GM23248 (cell line): ENCODE results near the gene SNX25. TPM values are rescaled to one million over a fixed set of nuclear protein-coding genes. Genes with fewer than 3 reads are reported as not detected.
A peak's percentile ranks its signal among the peaks of the same experiment; 100 is the strongest.

Experiments used
- DNase-seq: peaks from one replicate; pipeline ENCODE4 v3.0.0-alpha.2; 2015
- H2AFZ ChIP-seq: fragments of 200-600 bp; sonication (generic); 2 replicates; pipeline ENCODE4 v1.6.1; 2016; ENCODE audit warnings: antibody characterized with exemption
- H3F3A ChIP-seq: fragments of 200-600 bp; sonication (generic); 2 replicates; pipeline ENCODE4 v1.6.1; 2016; ENCODE audit warnings: mild to moderate bottlenecking, antibody characterized with exemption, mixed run types; ENCODE audit not compliant: insufficient read depth
- H3K27ac ChIP-seq: fragments of 200-600 bp; sonication (generic); 2 replicates; pipeline ENCODE4 v1.5.1; 2016; ENCODE audit warnings: mild to moderate bottlenecking
- H3K27me3 ChIP-seq: fragments of 200-600 bp; sonication (generic); replicated peaks from 2 replicates; pipeline ENCODE4 v1.6.1; 2016; ENCODE audit warnings: mild to moderate bottlenecking; ENCODE audit not compliant: insufficient read depth
- H3K36me3 ChIP-seq: fragments of 200-600 bp; sonication (generic); 2 replicates; pipeline ENCODE4 v1.6.1; 2016; ENCODE audit warnings: low read depth, mild to moderate bottlenecking
- H3K4me1 ChIP-seq: fragments of 200-600 bp; sonication (generic); 2 replicates; pipeline ENCODE4 v1.6.1; 2016; ENCODE audit warnings: mild to moderate bottlenecking; ENCODE audit not compliant: insufficient read depth
- H3K4me2 ChIP-seq: fragments of 200-600 bp; sonication (generic); one replicate; pipeline ENCODE4 v1.6.1; 2016; ENCODE audit warnings: mild to moderate bottlenecking; ENCODE audit not compliant: unreplicated experiment
- H3K4me3 ChIP-seq: fragments of 200-600 bp; sonication (generic); 2 replicates; pipeline ENCODE4 v1.5.1; 2016; ENCODE audit warnings: mild to moderate bottlenecking
- H3K79me2 ChIP-seq: fragments of 200-600 bp; sonication (generic); 2 replicates; pipeline ENCODE4 v1.6.1; 2016; ENCODE audit warnings: mild to moderate bottlenecking; ENCODE audit not compliant: insufficient read depth
- H3K9ac ChIP-seq: fragments of 200-600 bp; sonication (generic); 2 replicates; pipeline ENCODE4 v1.6.1; 2016; ENCODE audit warnings: mild to moderate bottlenecking
- H3K9me2 ChIP-seq: fragments of 200-600 bp; sonication (generic); 2 replicates; pipeline ENCODE4 v1.6.1; 2016; ENCODE audit warnings: mixed run types, mild to moderate bottlenecking, moderate library complexity; ENCODE audit not compliant: insufficient read depth
- H3K9me3 ChIP-seq: fragments of 200-600 bp; sonication (generic); one replicate; pipeline ENCODE4 v1.6.1; 2017; ENCODE audit warnings: low read depth
- H4K20me1 ChIP-seq: fragments of 200-600 bp; sonication (generic); 2 replicates; pipeline ENCODE4 v1.6.0; 2016; ENCODE audit not compliant: insufficient read depth
- EZH2 ChIP-seq: fragments of 200-600 bp; sonication (generic); IDR thresholded peaks from 2 replicates; pipeline ENCODE4 v1.6.1; 2018; ENCODE audit warnings: antibody characterized with exemption, mild to moderate bottlenecking; ENCODE audit not compliant: insufficient read depth, poor library complexity, severe bottlenecking
- EZH2phosphoT487 ChIP-seq: fragments of 200-600 bp; sonication (generic); IDR thresholded peaks from 2 replicates; pipeline ENCODE4 v1.6.1; 2018; ENCODE audit warnings: antibody characterized with exemption, moderate library complexity, mild to moderate bottlenecking, low read depth; ENCODE audit not compliant: insufficient read depth
- WGBS, 2 experiments: methylation state at CpG; one replicate each; pipeline ENCODE4 v1.1.6; 2015 to 2017; ENCODE audit warnings: low lambda C conversion rate in 2 of 2, low coverage in 1 of 2; ENCODE audit errors: missing lambda C conversion rate in 2 of 2; 5-methylcytosine and 5-hydroxymethylcytosine counted together
- in situ Hi-C: fragments of 300-500 bp; cut with MboI; formaldehyde crosslinking; loops from 2 replicates; pipeline ENCODE4 v1.15.0; 2020
- polyA plus RNA-seq: library from polyadenylated mRNA; unstranded; fragments of >200 nt; fragmentation: Nextera tagmentation; extraction: Ambion mirVana; gene quantifications from 2 replicates; pipeline ENCODE4 v1.2.1, GENCODE V29; 2016
- total RNA-seq: library from RNA; depleted of rRNA; stranded (reverse); fragments of >200 nt; shearing (Covaris generic); gene quantifications from 2 replicates; pipeline ENCODE4 v1.2.3, GENCODE V29; 2014

The SNX25 gene
- total and polyA plus RNA-seq, 2 experiments from 2014 or later, result 8.2 to 50.0 TPM

GRCh38 chr4:185369731-185370130 lies 160.3 kb downstream of the SNX25 start:
- Histone ChIP-seq H3K9ac (no peak overlapping the region), H3K4me3 (no peak overlapping the region), H4K20me1 (no peaks in the 10 kb centered on the region), H3K9me2 (no peaks in the 10 kb centered on the region), H3K9me3 (no peaks in the 10 kb centered on the region), H3K36me3 (0 out of 2 replicates have a peak, but pooled peaks cover 4% of the 10 kb centered on the region), H3F3A (no peaks in the 10 kb centered on the region), H3K4me2 (no peak overlapping the region), H2AFZ (no peak overlapping the region), H3K4me1 (no peaks in the 10 kb centered on the region), H3K27ac (no peak overlapping the region), H3K27me3 (no peaks in the 10 kb centered on the region), H3K79me2 (no peaks in the 10 kb centered on the region)
- TF ChIP-seq EZH2 (no peak), EZH2phosphoT487 (no peak)
- 53% methylated on average over 3 of the region's 3 CpGs for WGBS, 2 experiments
- in situ Hi-C loops, result no loop called here
- peak; percentile 48 for DNase-seq

GRCh38 chr4:185370268-185370949 lies 161.0 kb downstream of the SNX25 start:
- Histone ChIP-seq H3K9ac (no peak overlapping the region), H2AFZ (no peak overlapping the region), H3K4me1 (no peaks in the 10 kb centered on the region), H3K27me3 (no peaks in the 10 kb centered on the region), H3K79me2 (no peaks in the 10 kb centered on the region), H3K36me3 (0 out of 2 replicates have a peak, but pooled peaks cover 5% of the 10 kb centered on the region), H3K4me3 (no peak overlapping the region), H3F3A (no peaks in the 10 kb centered on the region), H3K27ac (no peak overlapping the region), H3K9me3 (no peaks in the 10 kb centered on the region), H4K20me1 (no peaks in the 10 kb centered on the region), H3K4me2 (no peak overlapping the region), H3K9me2 (no peaks in the 10 kb centered on the region)
- in situ Hi-C loops, result no loop called here
- DNase-seq, result no peak
- TF ChIP-seq EZH2phosphoT487 (no peak), EZH2 (no peak)
- 99% methylated on average over 11 of the region's 11 CpGs for WGBS, 2 experiments

- WGBS, 2 experiments, result 94 to 97% methylated on average over 11 of the region's 11 CpGs
- no peak for DNase-seq
- H3K4me3 ChIP-seq, result no peak overlapping the region
- no peaks in the 10 kb centered on the region for H4K20me1 ChIP-seq
- no peak overlapping the region for H3K27ac ChIP-seq
- no peak overlapping the region for H3K4me2 ChIP-seq
- H3K79me2 ChIP-seq, result no peaks in the 10 kb centered on the region
- H3K4me1 ChIP-seq, result no peaks in the 10 kb centered on the region
- H3K27me3 ChIP-seq, result no peaks in the 10 kb centered on the region
- H3F3A ChIP-seq, result no peaks in the 10 kb centered on the region
- in situ Hi-C loops, result no loop called here
- H3K9me3 ChIP-seq, result no peaks in the 10 kb centered on the region
- no peak overlapping the region for H3K9ac ChIP-seq
- no peaks in the 10 kb centered on the region for H3K9me2 ChIP-seq
- no peak for TF ChIP-seq EZH2
- H2AFZ ChIP-seq, result no peak overlapping the region
- H3K36me3 ChIP-seq, result 0 out of 2 replicates have a peak, but pooled peaks cover 5% of the 10 kb centered on the region
These were observed 162.3 kb downstream of the SNX25 start for GRCh38 chr4:185371702-185372101.

GRCh38 chr4:185374027-185374426 lies 164.6 kb downstream of the SNX25 start:
- H3K9me3 ChIP-seq, result no peaks in the 10 kb centered on the region
- H2AFZ ChIP-seq, result no peak overlapping the region
- no peaks in the 10 kb centered on the region for H3K27me3 ChIP-seq
- no peak for TF ChIP-seq EZH2phosphoT487
- no peak for TF ChIP-seq EZH2
- 95 to 99% methylated on average over 7 of the region's 7 CpGs for WGBS, 2 experiments
- in situ Hi-C loops, result no loop called here
- H3K4me1 ChIP-seq, result no peaks in the 10 kb centered on the region
- H3K9me2 ChIP-seq, result no peaks in the 10 kb centered on the region
- no peak overlapping the region for H3K27ac ChIP-seq
- no peaks in the 10 kb centered on the region for H3F3A ChIP-seq
- no peak overlapping the region for H3K4me3 ChIP-seq
- no peak overlapping the region for H3K4me2 ChIP-seq
- DNase-seq, result no peak
- H4K20me1 ChIP-seq, result no peaks in the 10 kb centered on the region
- H3K9ac ChIP-seq, result no peak overlapping the region
- no peaks in the 10 kb centered on the region for H3K79me2 ChIP-seq
- 0 out of 2 replicates have a peak, but pooled peaks cover 11% of the 10 kb centered on the region for H3K36me3 ChIP-seq
